GM12891 (cell line): ENCODE data around the gene LNP1.

ENCODE experiments used
- PAX5 ChIP-seq: IDR thresholded peaks from 2 replicates; pipeline ENCODE4 v1.6.1; 2011; ENCODE audit warnings: low read length, moderate library complexity, mild to moderate bottlenecking; ENCODE audit not compliant: insufficient read depth, severe bottlenecking
- POLR2A ChIP-seq: IDR thresholded peaks from 2 replicates; pipeline ENCODE4 v1.6.1; 2011; ENCODE audit warnings: low read depth, low read length, control low read depth
- POLR2AphosphoS5 ChIP-seq: IDR thresholded peaks from 2 replicates; pipeline ENCODE4 v1.6.1; 2011; ENCODE audit warnings: low read depth, low read length, control low read depth
- POU2F2 ChIP-seq: IDR thresholded peaks from 2 replicates; pipeline ENCODE4 v1.6.1; 2011; ENCODE audit warnings: low read depth, mild to moderate bottlenecking, control low read depth, low read length, moderate library complexity
- SPI1 ChIP-seq: IDR thresholded peaks from 2 replicates; pipeline ENCODE4 v1.6.1; 2011; ENCODE audit warnings: low read depth, low read length, control low read depth
- TAF1 ChIP-seq: IDR thresholded peaks from 2 replicates; pipeline ENCODE4 v1.6.1; 2011; ENCODE audit warnings: low read depth, low read length, control low read depth

DNA sequence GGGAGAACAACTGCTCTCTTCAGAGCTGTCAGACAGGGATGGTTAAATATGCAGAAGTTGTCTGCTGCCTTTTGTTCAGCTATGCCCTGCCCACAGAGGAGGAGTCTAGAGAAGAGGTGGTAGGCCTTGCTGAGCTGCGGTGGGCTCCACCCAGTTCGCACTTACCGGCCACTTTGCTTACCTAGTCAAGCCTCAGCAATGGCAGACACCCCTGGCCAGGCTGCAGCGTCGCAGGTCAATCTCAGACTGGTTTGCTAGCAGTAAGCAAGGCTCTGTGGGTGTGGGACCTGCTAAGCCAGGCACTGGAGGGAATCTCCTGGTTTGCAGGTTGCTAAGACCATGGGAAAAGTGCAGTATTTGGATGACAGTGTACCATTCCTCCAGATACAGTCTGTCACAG, 78.7 kb downstream of the LNP1 start:
- TF ChIP-seq POLR2AphosphoS5: no peak
- no peak for TF ChIP-seq POLR2A
- no peak for TF ChIP-seq POU2F2
- no peak for TF ChIP-seq TAF1
- TF ChIP-seq SPI1: no peak
- TF ChIP-seq PAX5: no peak
